Loucy (cell line): ENCODE data around the gene BCL2A1.

Experiments used
- EZH2phosphoT487 ChIP-seq: fragments of 200-600 bp; IDR thresholded peaks from 2 replicates; pipeline ENCODE4 v1.6.1; 2018; ENCODE audit warnings: antibody characterized with exemption, mild to moderate bottlenecking, moderate library complexity, borderline replicate concordance
- TF ChIP-seq, protein P1 (sequence below): fragments of 200-600 bp; sonication (generic); conservative IDR thresholded peaks from 2 replicates; pipeline ENCODE4 v1.5.1; 2014; ENCODE audit warnings: mild to moderate bottlenecking, antibody characterized with exemption, low read length

DNA sequence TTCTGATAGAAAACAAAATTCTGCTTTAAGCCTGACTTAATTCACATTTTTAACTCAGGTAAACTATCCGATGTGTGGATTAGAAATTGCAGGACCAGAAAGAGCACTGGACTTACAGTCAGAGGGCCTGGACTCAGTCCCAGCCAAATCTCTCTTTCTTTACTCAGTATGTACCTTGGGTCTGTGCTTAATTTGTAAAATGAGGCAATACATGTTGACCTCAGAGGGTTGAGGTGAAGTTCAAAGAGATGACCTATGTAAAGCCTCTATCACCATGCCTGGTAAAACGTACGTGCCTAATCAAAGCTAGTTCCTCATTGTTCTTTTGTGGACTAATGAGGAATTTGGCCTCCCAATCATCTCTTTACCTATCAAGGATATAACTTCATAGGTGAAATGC lies 1.9 kb upstream of the BCL2A1 start:
- TF ChIP-seq, protein P1, sequence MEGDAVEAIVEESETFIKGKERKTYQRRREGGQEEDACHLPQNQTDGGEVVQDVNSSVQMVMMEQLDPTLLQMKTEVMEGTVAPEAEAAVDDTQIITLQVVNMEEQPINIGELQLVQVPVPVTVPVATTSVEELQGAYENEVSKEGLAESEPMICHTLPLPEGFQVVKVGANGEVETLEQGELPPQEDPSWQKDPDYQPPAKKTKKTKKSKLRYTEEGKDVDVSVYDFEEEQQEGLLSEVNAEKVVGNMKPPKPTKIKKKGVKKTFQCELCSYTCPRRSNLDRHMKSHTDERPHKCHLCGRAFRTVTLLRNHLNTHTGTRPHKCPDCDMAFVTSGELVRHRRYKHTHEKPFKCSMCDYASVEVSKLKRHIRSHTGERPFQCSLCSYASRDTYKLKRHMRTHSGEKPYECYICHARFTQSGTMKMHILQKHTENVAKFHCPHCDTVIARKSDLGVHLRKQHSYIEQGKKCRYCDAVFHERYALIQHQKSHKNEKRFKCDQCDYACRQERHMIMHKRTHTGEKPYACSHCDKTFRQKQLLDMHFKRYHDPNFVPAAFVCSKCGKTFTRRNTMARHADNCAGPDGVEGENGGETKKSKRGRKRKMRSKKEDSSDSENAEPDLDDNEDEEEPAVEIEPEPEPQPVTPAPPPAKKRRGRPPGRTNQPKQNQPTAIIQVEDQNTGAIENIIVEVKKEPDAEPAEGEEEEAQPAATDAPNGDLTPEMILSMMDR: no peak
- no peak for TF ChIP-seq EZH2phosphoT487
